ENCODE data around the gene RAP1A.

The RAP1A gene

GRCh38 chr1:111729946-111730681 is 110.5 kb downstream of the RAP1A start:
- TF ChIP-seq CTCF (IDR thresholded peaks at IDR 0.05; ENCODE audit: control insufficient read depth, extremely low read depth, insufficient read depth) = no peak
- H3K4me3 ChIP-seq (ENCODE audit: low read depth, low read length) = no peak overlapping the region
- DNase-seq (ENCODE audit: low read depth) = no peak

GRCh38 chr1:111730706-111731105 is 111.1 kb downstream of the RAP1A start:
- TF ChIP-seq CTCF (IDR thresholded peaks at IDR 0.05; ENCODE audit: control insufficient read depth, extremely low read depth, insufficient read depth) = no peak
- no peak for DNase-seq (ENCODE audit: low read depth)
- H3K4me3 ChIP-seq (ENCODE audit: low read depth, low read length) = no peak overlapping the region

GRCh38 chr1:111731956-111732355 is 112.4 kb downstream of the RAP1A start:
- no peak for DNase-seq (ENCODE audit: low read depth)
- TF ChIP-seq CTCF (IDR thresholded peaks at IDR 0.05; ENCODE audit: control insufficient read depth, extremely low read depth, insufficient read depth) = no peak
- no peak overlapping the region for H3K4me3 ChIP-seq (ENCODE audit: low read depth, low read length)

GRCh38 chr1:111732718-111733117 is 113.1 kb downstream of the RAP1A start:
- TF ChIP-seq CTCF (IDR thresholded peaks at IDR 0.05; ENCODE audit: control insufficient read depth, extremely low read depth, insufficient read depth) = no peak
- DNase-seq (ENCODE audit: low read depth) = no peak
- no peak overlapping the region for H3K4me3 ChIP-seq (ENCODE audit: low read depth, low read length)

GRCh38 chr1:111733183-111733991 is 113.8 kb downstream of the RAP1A start:
- H3K4me3 ChIP-seq (ENCODE audit: low read depth, low read length) = no peak overlapping the region
- no peak for DNase-seq (ENCODE audit: low read depth)
- no peak for TF ChIP-seq CTCF (IDR thresholded peaks at IDR 0.05; ENCODE audit: control insufficient read depth, extremely low read depth, insufficient read depth)

- H3K4me3 ChIP-seq (ENCODE audit: low read depth, low read length) = no peak overlapping the region
- no peak for DNase-seq (ENCODE audit: low read depth)
- no peak for TF ChIP-seq CTCF (IDR thresholded peaks at IDR 0.05; ENCODE audit: control insufficient read depth, extremely low read depth, insufficient read depth)
Measured at GRCh38 chr1:111733992-111734341, 114.4 kb downstream of the RAP1A start.
